ENCODE results near the gene PSMC3.

The PSMC3 gene

GRCh38 chr11:47391711-47392432 is 34.4 kb downstream of the PSMC3 start:
- H3K9me3 ChIP-seq (ENCODE audit: control insufficient read depth, insufficient read depth, low read length), result no peaks in the 10 kb centered on the region
- no peak overlapping the region for H3K4me3 ChIP-seq (ENCODE audit: low read depth, low read length)
- H3K27ac ChIP-seq (ENCODE audit: low read depth, low read length), result no peak overlapping the region
- no peaks in the 10 kb centered on the region for H3K36me3 ChIP-seq (ENCODE audit: control insufficient read depth, insufficient read depth, low read length)
- no peaks in the 10 kb centered on the region for H3K4me1 ChIP-seq (ENCODE audit: control insufficient read depth, insufficient read depth, low read length)
- no peak overlapping the region for H3K9ac ChIP-seq (ENCODE audit: low read depth, low read length)
- no peaks in the 10 kb centered on the region for H3K27me3 ChIP-seq (ENCODE audit: control insufficient read depth, insufficient read depth, low read length)

GRCh38 chr11:47391077-47391583 is 35.1 kb downstream of the PSMC3 start:
- no peak overlapping the region for H3K4me3 ChIP-seq (ENCODE audit: low read depth, low read length)
- no peak overlapping the region for H3K9ac ChIP-seq (ENCODE audit: low read depth, low read length)
- H3K27me3 ChIP-seq (ENCODE audit: control insufficient read depth, insufficient read depth, low read length), result no peaks in the 10 kb centered on the region
- no peaks in the 10 kb centered on the region for H3K36me3 ChIP-seq (ENCODE audit: control insufficient read depth, insufficient read depth, low read length)
- no peaks in the 10 kb centered on the region for H3K9me3 ChIP-seq (ENCODE audit: control insufficient read depth, insufficient read depth, low read length)
- no peak overlapping the region for H3K27ac ChIP-seq (ENCODE audit: low read depth, low read length)
- H3K4me1 ChIP-seq (ENCODE audit: control insufficient read depth, insufficient read depth, low read length), result no peaks in the 10 kb centered on the region

GRCh38 chr11:47390422-47390760 is 35.8 kb downstream of the PSMC3 start:
- Histone ChIP-seq H3K9me3 (ENCODE audit: control insufficient read depth, insufficient read depth, low read length) (no peaks in the 10 kb centered on the region), H3K4me1 (ENCODE audit: control insufficient read depth, insufficient read depth, low read length) (no peaks in the 10 kb centered on the region)

GRCh38 chr11:47389577-47390421 is 36.4 kb downstream of the PSMC3 start:
- no peak overlapping the region for H3K4me3 ChIP-seq (ENCODE audit: low read depth, low read length)
- no peak overlapping the region for H3K9ac ChIP-seq (ENCODE audit: low read depth, low read length)
- no peaks in the 10 kb centered on the region for H3K9me3 ChIP-seq (ENCODE audit: control insufficient read depth, insufficient read depth, low read length)
- H3K36me3 ChIP-seq (ENCODE audit: control insufficient read depth, insufficient read depth, low read length), result no peaks in the 10 kb centered on the region
- H3K27me3 ChIP-seq (ENCODE audit: control insufficient read depth, insufficient read depth, low read length), result no peaks in the 10 kb centered on the region
- H3K27ac ChIP-seq (ENCODE audit: low read depth, low read length), result no peak overlapping the region
- H3K4me1 ChIP-seq (ENCODE audit: control insufficient read depth, insufficient read depth, low read length), result no peaks in the 10 kb centered on the region

More at GRCh38 chr11:47390422-47390760, 35.8 kb downstream of the PSMC3 start:
- no peaks in the 10 kb centered on the region for H3K27me3 ChIP-seq (ENCODE audit: control insufficient read depth, insufficient read depth, low read length)
- H3K27ac ChIP-seq (ENCODE audit: low read depth, low read length), result no peak overlapping the region
- no peak overlapping the region for H3K4me3 ChIP-seq (ENCODE audit: low read depth, low read length)
- no peak overlapping the region for H3K9ac ChIP-seq (ENCODE audit: low read depth, low read length)
- no peaks in the 10 kb centered on the region for H3K36me3 ChIP-seq (ENCODE audit: control insufficient read depth, insufficient read depth, low read length)

GRCh38 chr11:47388697-47389576 is 37.3 kb downstream of the PSMC3 start:
- H3K36me3 ChIP-seq (ENCODE audit: control insufficient read depth, insufficient read depth, low read length), result no peaks in the 10 kb centered on the region
- no peaks in the 10 kb centered on the region for H3K4me1 ChIP-seq (ENCODE audit: control insufficient read depth, insufficient read depth, low read length)
- no peak overlapping the region for H3K9ac ChIP-seq (ENCODE audit: low read depth, low read length)
- H3K4me3 ChIP-seq (ENCODE audit: low read depth, low read length), result no peak overlapping the region
- H3K27me3 ChIP-seq (ENCODE audit: control insufficient read depth, insufficient read depth, low read length), result no peaks in the 10 kb centered on the region
- no peak overlapping the region for H3K27ac ChIP-seq (ENCODE audit: low read depth, low read length)
- no peaks in the 10 kb centered on the region for H3K9me3 ChIP-seq (ENCODE audit: control insufficient read depth, insufficient read depth, low read length)

GRCh38 chr11:47387944-47388696 is 38.1 kb downstream of the PSMC3 start:
- no peaks in the 10 kb centered on the region for H3K27me3 ChIP-seq (ENCODE audit: control insufficient read depth, insufficient read depth, low read length)
- H3K36me3 ChIP-seq (ENCODE audit: control insufficient read depth, insufficient read depth, low read length), result no peaks in the 10 kb centered on the region
- no peak overlapping the region for H3K9ac ChIP-seq (ENCODE audit: low read depth, low read length)
- H3K4me1 ChIP-seq (ENCODE audit: control insufficient read depth, insufficient read depth, low read length), result no peaks in the 10 kb centered on the region
- H3K27ac ChIP-seq (ENCODE audit: low read depth, low read length), result no peak overlapping the region
- H3K4me3 ChIP-seq (ENCODE audit: low read depth, low read length), result no peak overlapping the region
- no peaks in the 10 kb centered on the region for H3K9me3 ChIP-seq (ENCODE audit: control insufficient read depth, insufficient read depth, low read length)

GRCh38 chr11:47384498-47384897 is 41.7 kb downstream of the PSMC3 start:
- H3K36me3 ChIP-seq (ENCODE audit: control insufficient read depth, insufficient read depth, low read length), result no peaks in the 10 kb centered on the region
- no peaks in the 10 kb centered on the region for H3K27me3 ChIP-seq (ENCODE audit: control insufficient read depth, insufficient read depth, low read length)
- no peak overlapping the region for H3K4me3 ChIP-seq (ENCODE audit: low read depth, low read length)
- H3K27ac ChIP-seq (ENCODE audit: low read depth, low read length), result no peak overlapping the region
- H3K9ac ChIP-seq (ENCODE audit: low read depth, low read length), result no peak overlapping the region
- H3K4me1 ChIP-seq (ENCODE audit: control insufficient read depth, insufficient read depth, low read length), result no peaks in the 10 kb centered on the region
- H3K9me3 ChIP-seq (ENCODE audit: control insufficient read depth, insufficient read depth, low read length), result no peaks in the 10 kb centered on the region

- no peaks in the 10 kb centered on the region for H3K27me3 ChIP-seq (ENCODE audit: control insufficient read depth, insufficient read depth, low read length)
- H3K9ac ChIP-seq (ENCODE audit: low read depth, low read length), result no peak overlapping the region
- H3K36me3 ChIP-seq (ENCODE audit: control insufficient read depth, insufficient read depth, low read length), result no peaks in the 10 kb centered on the region
- H3K4me1 ChIP-seq (ENCODE audit: control insufficient read depth, insufficient read depth, low read length), result peaks cover 6% of the 10 kb centered on the region; the same call in 1 of the 2 replicates
- H3K27ac ChIP-seq (ENCODE audit: low read depth, low read length), result no peak overlapping the region
- H3K4me3 ChIP-seq (ENCODE audit: low read depth, low read length), result no peak overlapping the region
- no peaks in the 10 kb centered on the region for H3K9me3 ChIP-seq (ENCODE audit: control insufficient read depth, insufficient read depth, low read length)
Measured at GRCh38 chr11:47383071-47383470, 43.2 kb downstream of the PSMC3 start.

- no peaks in the 10 kb centered on the region for H3K36me3 ChIP-seq (ENCODE audit: control insufficient read depth, insufficient read depth, low read length)
Measured at GRCh38 chr11:47380078-47380477, 46.2 kb downstream of the PSMC3 start.

GRCh38 chr11:47379317-47379716 is 46.9 kb downstream of the PSMC3 start:
- Histone ChIP-seq H3K4me1 (ENCODE audit: control insufficient read depth, insufficient read depth, low read length) (peaks cover 9% of the 10 kb centered on the region; the same call in 1 of the 2 replicates), H3K9me3 (ENCODE audit: control insufficient read depth, insufficient read depth, low read length) (no peaks in the 10 kb centered on the region), H3K27ac (ENCODE audit: low read depth, low read length) (no peak overlapping the region), H3K27me3 (ENCODE audit: control insufficient read depth, insufficient read depth, low read length) (no peaks in the 10 kb centered on the region), H3K4me3 (ENCODE audit: low read depth, low read length) (no peak overlapping the region), H3K36me3 (ENCODE audit: control insufficient read depth, insufficient read depth, low read length) (no peaks in the 10 kb centered on the region), H3K9ac (ENCODE audit: low read depth, low read length) (no peak overlapping the region)

More at GRCh38 chr11:47380078-47380477, 46.2 kb downstream of the PSMC3 start:
- no peaks in the 10 kb centered on the region for H3K9me3 ChIP-seq (ENCODE audit: control insufficient read depth, insufficient read depth, low read length)
- no peak overlapping the region for H3K4me3 ChIP-seq (ENCODE audit: low read depth, low read length)
- H3K27ac ChIP-seq (ENCODE audit: low read depth, low read length), result no peak overlapping the region
- no peak overlapping the region for H3K9ac ChIP-seq (ENCODE audit: low read depth, low read length)
- no peaks in the 10 kb centered on the region for H3K27me3 ChIP-seq (ENCODE audit: control insufficient read depth, insufficient read depth, low read length)
- peaks cover 9% of the 10 kb centered on the region; the same call in 1 of the 2 replicates for H3K4me1 ChIP-seq (ENCODE audit: control insufficient read depth, insufficient read depth, low read length)

Data from HUES48 (cell line).